Dendritic cell treated with granulocyte-macrophage colony-stimulating factor and Interleukin-4, amounts not matched to agents 40 ng/mL and 50 ng/mL, for 4 days (primary cell): ENCODE measurements around the gene HIRIP3.
"Not testable (repeated sequence)": the region's sequence is repeated elsewhere in the genome, so short reads cannot be mapped to it uniquely, and the experiment has no call there.

Experiments used
- H3K27ac Mint-ChIP-seq: one replicate; pipeline ENCODE4 v1.8.0; 2022; ENCODE audit warnings: mild to moderate bottlenecking, mixed read lengths
- H3K27me3 Mint-ChIP-seq: one replicate; pipeline ENCODE4 v1.8.0; 2022; ENCODE audit warnings: mild to moderate bottlenecking, mixed read lengths
- H3K36me3 Mint-ChIP-seq: one replicate; pipeline ENCODE4 v1.8.0; 2022; ENCODE audit warnings: low read depth, mixed read lengths
- H3K4me1 Mint-ChIP-seq: one replicate; pipeline ENCODE4 v1.8.0; 2022; ENCODE audit warnings: low read depth, mixed read lengths
- H3K4me3 Mint-ChIP-seq: one replicate; pipeline ENCODE4 v1.8.0; 2022; ENCODE audit warnings: mild to moderate bottlenecking, moderate library complexity, mixed read lengths
- H3K9me3 Mint-ChIP-seq: one replicate; pipeline ENCODE4 v1.8.0; 2022; ENCODE audit warnings: mixed read lengths
- intact Hi-C: fragments of 100-400 bp; cut with micrococcal nuclease; formaldehyde crosslinking; loops from one replicate; pipeline ENCODE4 v1.15.0; 2022

HIRIP3 gene, protein sequence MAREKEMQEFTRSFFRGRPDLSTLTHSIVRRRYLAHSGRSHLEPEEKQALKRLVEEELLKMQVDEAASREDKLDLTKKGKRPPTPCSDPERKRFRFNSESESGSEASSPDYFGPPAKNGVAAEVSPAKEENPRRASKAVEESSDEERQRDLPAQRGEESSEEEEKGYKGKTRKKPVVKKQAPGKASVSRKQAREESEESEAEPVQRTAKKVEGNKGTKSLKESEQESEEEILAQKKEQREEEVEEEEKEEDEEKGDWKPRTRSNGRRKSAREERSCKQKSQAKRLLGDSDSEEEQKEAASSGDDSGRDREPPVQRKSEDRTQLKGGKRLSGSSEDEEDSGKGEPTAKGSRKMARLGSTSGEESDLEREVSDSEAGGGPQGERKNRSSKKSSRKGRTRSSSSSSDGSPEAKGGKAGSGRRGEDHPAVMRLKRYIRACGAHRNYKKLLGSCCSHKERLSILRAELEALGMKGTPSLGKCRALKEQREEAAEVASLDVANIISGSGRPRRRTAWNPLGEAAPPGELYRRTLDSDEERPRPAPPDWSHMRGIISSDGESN

DNA sequence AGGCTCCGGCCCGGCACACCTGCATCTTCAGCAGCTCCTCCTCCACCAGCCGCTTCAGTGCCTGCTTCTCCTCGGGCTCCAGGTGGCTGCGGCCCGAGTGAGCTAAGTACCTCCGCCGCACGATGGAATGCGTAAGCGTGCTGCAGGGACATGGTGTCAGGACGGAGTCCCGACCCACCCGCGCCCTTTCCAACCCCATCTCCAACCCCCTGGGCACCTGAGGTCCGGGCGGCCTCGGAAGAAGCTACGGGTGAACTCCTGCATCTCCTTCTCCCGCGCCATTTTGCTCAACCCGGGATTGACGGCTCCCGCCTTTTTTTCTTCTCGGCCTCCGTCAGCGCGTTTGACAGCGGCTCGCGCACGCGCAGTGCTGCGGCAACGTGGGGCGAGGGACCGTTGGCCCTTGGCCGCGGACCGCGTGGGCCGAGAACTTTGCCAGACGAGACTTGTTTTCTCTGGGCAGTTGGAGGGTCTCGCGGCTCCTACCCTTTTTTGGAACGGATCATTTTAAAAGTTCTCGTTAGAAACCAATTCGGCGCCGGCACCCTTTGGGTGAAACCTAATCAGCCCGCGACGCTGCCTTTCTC is at the start of gene HIRIP3:
Gene HIRIP3 (minus strand): TSS at position 294 of the 587 bp plus-strand sequence. CDS start 12 bp downstream, at position 282.
- Mint-ChIP-seq H3K4me3 (peak within 1 kb of the TSS; percentile 100), H3K27me3 (no peaks in the 10 kb centered on the region), H3K36me3 (peaks cover 80% of the 10 kb centered on the region), H3K9me3 (no peaks in the 10 kb centered on the region), H3K27ac (peak within 1 kb of the TSS; percentile 98), H3K4me1 (peaks cover 33% of the 10 kb centered on the region)
- intact Hi-C loops, result loop anchor here (5.0 kb wide), 1 partner anchor 188 kb away; the partner anchor contains the start of gene MAZ

DNA sequence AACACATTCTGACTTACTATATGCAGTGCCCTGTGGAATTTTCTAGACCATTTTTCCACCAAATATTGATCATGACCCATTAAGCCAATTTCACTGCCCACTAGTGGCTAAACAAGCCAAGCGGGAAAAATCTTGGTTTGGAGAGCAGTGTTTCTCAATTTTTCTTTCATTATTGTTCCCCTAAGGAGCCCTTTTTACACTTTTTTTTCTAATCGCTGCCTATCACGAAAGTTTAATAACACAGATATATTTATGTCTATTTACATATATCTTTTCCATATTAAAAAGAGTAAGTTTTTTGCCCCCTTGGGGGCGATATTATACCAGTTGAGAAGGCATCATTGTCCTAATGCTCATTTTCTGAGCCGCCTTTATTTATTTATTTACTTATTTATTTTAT is 46.4 kb upstream of the HIRIP3 start:
- intact Hi-C loops, result no loop called here
- H3K4me1 Mint-ChIP-seq, result peaks cover 6% of the 10 kb centered on the region
- no peak overlapping the region for H3K27ac Mint-ChIP-seq
- no peak overlapping the region for H3K4me3 Mint-ChIP-seq
- H3K36me3 Mint-ChIP-seq, result no peaks in the 10 kb centered on the region
- H3K27me3 Mint-ChIP-seq, result peaks cover 7% of the 10 kb centered on the region
- H3K9me3 Mint-ChIP-seq, result no peaks in the 10 kb centered on the region

DNA sequence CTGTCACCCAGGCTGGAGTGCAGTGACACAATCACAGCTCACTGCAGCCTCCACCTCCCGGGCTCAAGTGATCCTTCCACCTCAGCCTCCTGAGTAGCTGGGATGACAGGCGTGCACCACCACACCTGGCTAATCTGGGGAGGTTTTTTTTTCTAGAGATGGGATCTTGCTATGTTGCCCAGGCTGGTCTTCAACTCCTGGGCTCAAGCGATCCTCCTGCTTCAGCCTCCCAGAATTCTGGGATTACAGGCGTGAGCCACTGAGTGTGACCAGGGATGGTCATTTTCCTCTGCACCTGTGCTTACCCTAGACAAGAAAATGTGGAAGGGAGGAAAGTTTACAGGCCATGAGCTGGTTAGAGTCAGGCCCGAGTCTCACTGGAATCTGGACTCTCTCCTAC is 45.3 kb upstream of the HIRIP3 start:
- H3K4me3 Mint-ChIP-seq, H3K9me3 Mint-ChIP-seq, H3K27ac Mint-ChIP-seq, H3K36me3 Mint-ChIP-seq, intact Hi-C loops, H3K4me1 Mint-ChIP-seq: not testable (repeated sequence)
- peaks cover 14% of the 10 kb centered on the region for H3K27me3 Mint-ChIP-seq

DNA sequence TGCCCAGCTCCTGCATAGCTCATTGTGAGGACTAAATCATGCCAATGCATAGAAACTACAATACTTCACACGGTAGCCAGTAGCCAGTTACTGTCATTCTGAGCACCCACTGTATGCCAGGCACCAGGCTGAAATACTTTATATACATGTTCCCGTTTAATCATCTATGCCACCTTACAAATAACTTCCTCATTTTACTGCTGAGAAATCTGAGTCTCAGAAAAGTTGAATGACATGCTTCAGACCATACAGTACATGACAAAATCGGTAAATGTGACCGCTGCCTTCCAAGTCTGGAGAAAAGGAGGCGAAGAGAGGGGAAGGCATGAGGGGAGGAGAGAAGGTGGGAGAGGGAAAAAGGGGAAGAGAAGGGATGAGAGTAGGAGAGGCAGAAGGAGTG is 44.8 kb upstream of the HIRIP3 start:
- H3K9me3 Mint-ChIP-seq, result no peaks in the 10 kb centered on the region
- H3K27ac Mint-ChIP-seq, result no peak overlapping the region
- intact Hi-C loops, result no loop called here
- H3K4me3 Mint-ChIP-seq, result peak overlapping the region; percentile 33
- H3K27me3 Mint-ChIP-seq, result peaks cover 18% of the 10 kb centered on the region
- peaks cover 8% of the 10 kb centered on the region for H3K4me1 Mint-ChIP-seq
- no peaks in the 10 kb centered on the region for H3K36me3 Mint-ChIP-seq

DNA sequence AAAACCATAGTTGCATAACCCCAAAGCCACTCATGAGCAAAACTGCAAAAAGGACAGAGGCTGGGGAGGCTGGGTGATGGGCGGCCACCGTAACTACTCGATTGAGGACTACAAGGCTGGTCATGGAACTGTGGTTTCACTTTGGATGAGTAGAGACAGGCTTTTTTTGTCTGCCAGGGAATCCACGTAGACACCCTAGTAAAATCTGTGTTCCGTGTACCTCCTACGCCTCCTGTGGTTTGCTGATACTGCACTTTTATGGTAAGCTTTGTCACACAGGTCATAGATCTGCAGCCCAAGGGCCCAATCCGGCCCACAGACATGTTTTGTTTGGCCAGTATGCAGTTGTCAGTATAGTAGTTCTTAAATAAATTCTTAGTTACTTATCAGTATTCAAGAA is 37.9 kb upstream of the HIRIP3 start:
- H3K4me1 Mint-ChIP-seq, result peaks cover 15% of the 10 kb centered on the region
- H3K27me3 Mint-ChIP-seq, result peaks cover 80% of the 10 kb centered on the region
- H3K36me3 Mint-ChIP-seq, result no peaks in the 10 kb centered on the region
- no peak overlapping the region for H3K27ac Mint-ChIP-seq
- no peak overlapping the region for H3K4me3 Mint-ChIP-seq
- H3K9me3 Mint-ChIP-seq, result no peaks in the 10 kb centered on the region
- intact Hi-C loops, result no loop called here

DNA sequence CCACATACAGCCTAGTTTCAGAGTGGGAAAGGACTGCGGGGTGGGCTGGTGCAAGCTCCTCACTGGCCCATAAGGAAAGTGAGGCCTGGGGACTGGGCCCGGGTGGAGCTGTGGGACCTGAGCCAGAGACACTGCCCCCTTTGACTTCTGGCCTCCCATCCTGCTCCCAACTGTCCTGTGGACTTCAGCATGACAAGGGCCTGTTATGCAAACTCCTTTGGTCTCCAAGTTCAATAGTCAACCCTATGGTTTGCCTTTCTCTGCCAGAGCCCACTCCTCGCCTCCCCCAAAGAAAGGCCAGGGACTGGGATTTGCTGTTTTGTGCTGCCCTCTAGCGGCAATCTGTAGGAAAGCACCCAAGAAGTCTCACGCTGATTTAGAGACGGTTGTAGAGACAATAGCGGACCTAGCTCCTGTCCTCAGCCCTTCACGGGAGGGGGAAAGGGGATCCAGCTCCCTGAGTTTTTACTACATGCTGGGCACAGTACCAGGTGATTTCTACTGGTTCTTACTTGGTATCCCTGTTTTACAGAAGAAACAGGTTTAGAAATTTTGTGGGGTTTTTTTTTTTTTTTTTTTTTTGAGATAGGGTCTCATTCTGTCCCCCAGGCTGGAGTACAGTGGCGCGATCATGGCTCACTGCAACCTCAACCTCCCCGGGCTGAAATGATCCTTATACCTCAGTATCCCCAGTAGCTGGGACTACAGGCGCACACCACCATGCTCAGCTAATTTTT is 36.8 kb upstream of the HIRIP3 start:
- Mint-ChIP-seq H3K4me1 (peaks cover 23% of the 10 kb centered on the region), H3K9me3 (no peaks in the 10 kb centered on the region), H3K27me3 (peaks cover 88% of the 10 kb centered on the region), H3K4me3 (no peak overlapping the region), H3K27ac (no peak overlapping the region), H3K36me3 (no peaks in the 10 kb centered on the region)
- intact Hi-C loops, result no loop called here

DNA sequence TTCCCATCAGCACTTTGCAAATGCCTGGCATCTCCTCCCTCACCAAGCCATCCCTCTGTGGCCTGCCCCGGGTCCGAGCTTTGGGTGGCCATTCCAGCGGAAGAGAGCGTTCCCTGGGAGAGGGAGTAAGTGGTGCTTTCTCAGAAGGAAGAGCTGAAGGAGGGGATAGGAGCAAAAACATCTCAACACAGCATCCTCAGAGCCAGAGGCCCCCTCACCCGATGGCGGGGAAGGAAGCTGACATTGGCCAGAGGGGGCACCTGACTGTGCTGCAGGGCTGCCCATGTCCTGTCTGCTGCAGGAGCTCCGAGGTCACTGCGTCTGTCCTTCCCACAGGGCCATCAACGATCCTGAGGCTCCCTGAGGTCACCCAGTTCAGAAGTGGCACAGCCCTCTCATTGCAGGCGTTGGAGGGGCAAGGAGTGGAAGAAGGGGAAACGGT is 36.1 kb upstream of the HIRIP3 start:
- Mint-ChIP-seq H3K36me3 (no peaks in the 10 kb centered on the region), H3K9me3 (no peaks in the 10 kb centered on the region), H3K4me3 (no peak overlapping the region), H3K27ac (no peak overlapping the region), H3K27me3 (peaks cover 93% of the 10 kb centered on the region), H3K4me1 (peaks cover 23% of the 10 kb centered on the region)
- intact Hi-C loops, result no loop called here

DNA sequence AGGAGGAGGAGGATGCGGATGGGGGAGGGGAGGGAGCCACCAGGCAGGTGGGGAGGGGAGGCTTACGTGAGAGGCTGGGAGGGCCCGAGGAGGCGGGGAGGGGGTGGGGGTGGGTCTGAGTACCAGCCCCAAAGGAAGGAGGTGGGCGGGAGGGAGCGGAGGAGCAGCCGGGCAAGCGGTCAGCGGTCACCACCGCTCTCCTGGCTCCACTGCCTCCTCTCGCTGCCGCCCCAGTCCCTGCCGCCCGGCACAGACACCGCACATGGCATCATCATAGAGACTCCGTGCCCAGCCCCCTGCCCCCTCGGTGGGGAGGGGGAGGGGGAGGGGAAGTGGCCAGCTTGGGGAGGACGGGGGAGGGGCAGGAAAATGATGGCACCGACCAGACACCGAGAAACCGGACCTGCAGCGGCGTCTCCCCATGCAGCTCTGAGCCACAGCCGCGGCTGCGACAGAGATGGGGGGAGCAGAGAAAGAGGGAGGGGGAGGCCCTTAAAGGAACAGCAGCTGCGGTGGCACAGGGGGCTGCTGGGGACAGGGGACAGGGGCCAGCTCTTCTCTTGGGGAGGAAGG is 35.5 kb upstream of the HIRIP3 start, which contains the start of gene TLCD3B:
Gene TLCD3B (minus strand): TSS at position 431 of the 573 bp plus-strand sequence. CDS start 744 bp downstream, outside the sequence.
- H3K36me3 Mint-ChIP-seq, result no peaks in the 10 kb centered on the region
- H3K27ac Mint-ChIP-seq, result peak within 1 kb of the TSS; percentile 14
- H3K4me3 Mint-ChIP-seq, result no peak within 1 kb of the TSS
- H3K9me3 Mint-ChIP-seq, result no peaks in the 10 kb centered on the region
- peaks cover 93% of the 10 kb centered on the region for H3K27me3 Mint-ChIP-seq
- peaks cover 23% of the 10 kb centered on the region for H3K4me1 Mint-ChIP-seq
- intact Hi-C loops, result no loop called here

DNA sequence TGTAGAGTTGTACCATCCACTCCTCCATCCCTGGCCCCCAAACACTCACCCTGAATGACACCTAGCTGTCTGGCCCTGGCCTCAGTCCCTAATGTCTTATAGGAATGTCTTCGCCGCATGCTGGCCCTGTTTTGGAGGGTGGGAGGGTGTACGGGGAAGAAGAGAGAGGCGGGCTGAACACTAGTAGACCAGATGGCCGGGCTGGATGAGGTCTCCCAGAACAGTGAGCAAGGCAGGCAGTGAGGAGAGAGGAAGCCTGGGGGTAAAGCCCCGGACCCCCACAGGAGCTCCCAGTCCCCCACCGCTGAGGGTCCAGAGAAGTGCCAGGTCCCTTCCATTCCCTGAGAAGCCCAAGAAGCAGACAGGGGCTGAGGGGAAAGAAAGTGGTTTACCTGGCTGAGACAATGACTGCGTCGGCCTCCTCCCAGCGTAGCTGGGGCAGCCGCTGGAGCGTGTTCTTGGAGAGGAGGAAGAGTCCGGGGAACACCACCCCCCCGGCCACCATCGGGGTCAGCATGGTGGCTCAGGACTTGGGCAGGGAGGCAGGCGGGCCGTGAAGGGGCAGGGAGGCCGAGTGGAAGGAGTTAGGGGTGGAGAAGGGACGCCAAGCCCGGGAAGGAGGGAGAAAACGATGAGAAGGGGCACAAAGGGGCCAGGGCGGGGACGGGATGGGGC is 34.7 kb upstream of the HIRIP3 start:
- H3K36me3 Mint-ChIP-seq, result no peaks in the 10 kb centered on the region
- H3K9me3 Mint-ChIP-seq, result no peaks in the 10 kb centered on the region
- intact Hi-C loops, result no loop called here
- H3K27me3 Mint-ChIP-seq, result peaks cover 92% of the 10 kb centered on the region
- no peak overlapping the region for H3K4me3 Mint-ChIP-seq
- H3K4me1 Mint-ChIP-seq, result peaks cover 20% of the 10 kb centered on the region
- H3K27ac Mint-ChIP-seq, result peak overlapping the region; percentile 14

DNA sequence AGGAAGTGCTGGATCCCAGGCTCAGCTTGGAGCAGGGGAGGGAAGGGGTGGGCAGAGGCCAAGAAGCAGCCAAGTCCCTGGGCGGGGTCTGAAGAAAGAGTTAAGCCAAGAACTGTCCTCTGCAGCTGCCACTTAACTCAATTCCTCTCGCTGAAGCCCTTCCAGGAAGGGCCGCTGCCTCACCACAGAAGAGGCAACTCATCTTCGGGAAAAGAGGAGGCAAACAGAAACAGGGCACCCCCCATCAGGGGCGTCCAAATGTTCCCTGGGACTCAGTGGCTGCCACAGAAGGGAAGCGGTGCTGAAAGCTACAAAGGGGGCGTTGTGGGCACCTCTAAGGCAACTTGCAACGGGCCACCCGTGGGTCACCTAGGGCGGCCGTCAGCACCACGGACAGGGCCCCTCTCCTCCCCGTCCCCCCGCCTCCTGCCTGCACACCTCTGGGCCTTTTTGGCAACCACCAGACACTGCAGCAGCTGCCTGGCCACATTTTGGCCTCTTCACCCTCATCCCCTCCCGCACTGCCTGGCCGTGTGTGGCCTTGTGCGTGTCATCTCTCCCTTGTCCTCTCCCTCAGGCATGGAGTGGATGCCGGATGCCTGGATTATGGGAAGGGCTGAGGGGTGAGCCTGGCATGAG is 33.1 kb upstream of the HIRIP3 start:
- intact Hi-C loops, result no loop called here
- Mint-ChIP-seq H3K27me3 (peaks cover 84% of the 10 kb centered on the region), H3K27ac (no peak overlapping the region), H3K4me1 (peaks cover 17% of the 10 kb centered on the region), H3K4me3 (no peak overlapping the region), H3K9me3 (no peaks in the 10 kb centered on the region), H3K36me3 (no peaks in the 10 kb centered on the region)

DNA sequence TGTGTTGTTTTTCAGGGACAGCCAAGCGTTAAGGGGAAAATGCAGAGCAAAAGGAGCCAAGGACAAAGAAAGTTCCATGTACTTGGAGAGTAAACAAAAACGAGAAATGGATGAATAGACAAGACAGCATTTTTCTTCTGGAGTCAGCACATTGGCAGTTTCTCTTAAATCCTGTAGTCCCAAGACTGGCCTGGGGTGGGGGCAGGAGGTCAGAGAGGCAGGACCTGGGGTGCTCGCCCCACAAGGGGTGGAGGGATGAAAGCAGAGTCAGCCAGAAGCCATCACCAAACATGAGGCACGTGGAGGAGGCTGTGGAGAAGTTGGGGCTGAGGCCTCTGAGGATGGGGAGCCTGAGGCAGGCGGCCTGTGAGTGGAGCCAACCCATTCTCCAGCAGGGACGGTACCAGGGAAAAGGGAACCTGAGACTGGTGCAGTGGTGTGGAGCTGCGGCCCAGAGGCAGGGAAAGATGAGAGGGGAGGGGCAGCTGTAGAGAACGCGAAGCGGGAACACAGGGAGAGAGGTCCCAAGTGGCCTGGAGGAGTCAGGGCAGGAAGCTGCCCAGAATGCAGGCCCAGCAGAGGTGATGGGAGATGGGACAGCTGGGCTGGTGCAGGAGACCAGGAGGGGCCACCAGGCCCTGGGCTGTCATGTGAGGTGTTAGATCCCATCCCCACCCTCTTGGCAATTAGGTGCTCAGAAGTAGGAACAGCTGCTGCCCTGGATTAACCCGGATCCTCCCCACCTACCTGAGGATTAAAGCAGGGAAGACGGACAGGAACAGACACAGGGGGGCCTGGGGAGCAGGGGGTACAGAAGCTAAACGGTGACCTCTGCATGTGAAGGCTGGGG is 32.4 kb upstream of the HIRIP3 start:
- peaks cover 82% of the 10 kb centered on the region for H3K27me3 Mint-ChIP-seq
- no peak overlapping the region for H3K27ac Mint-ChIP-seq
- H3K4me3 Mint-ChIP-seq, result no peak overlapping the region
- intact Hi-C loops, result no loop called here
- H3K9me3 Mint-ChIP-seq, result no peaks in the 10 kb centered on the region
- H3K36me3 Mint-ChIP-seq, result no peaks in the 10 kb centered on the region
- peaks cover 17% of the 10 kb centered on the region for H3K4me1 Mint-ChIP-seq

DNA sequence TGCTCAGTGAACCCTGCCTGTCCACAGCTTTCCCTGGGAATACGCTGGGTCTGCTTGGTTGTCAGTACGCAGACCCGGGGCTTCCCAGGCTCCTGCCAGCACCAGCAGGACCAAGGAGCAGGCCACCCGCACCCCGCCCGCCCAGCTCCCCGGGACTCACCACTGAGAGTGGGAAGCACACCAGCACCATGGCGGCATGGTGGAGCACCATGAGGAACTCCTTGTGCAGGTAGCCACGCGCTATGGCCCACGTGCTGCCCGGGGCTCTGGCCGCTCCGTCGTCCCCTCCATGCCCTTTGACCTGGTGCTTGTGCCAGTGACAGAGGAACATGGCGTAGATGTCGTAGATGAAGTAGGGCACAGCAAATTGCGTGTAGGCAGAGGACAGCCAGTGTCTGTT is 31.0 kb upstream of the HIRIP3 start:
- intact Hi-C loops, result no loop called here
- Mint-ChIP-seq H3K4me3 (no peak overlapping the region), H3K27me3 (peaks cover 68% of the 10 kb centered on the region), H3K4me1 (peaks cover 19% of the 10 kb centered on the region), H3K9me3 (no peaks in the 10 kb centered on the region), H3K36me3 (no peaks in the 10 kb centered on the region), H3K27ac (no peak overlapping the region)
